Natural killer cell (primary cell): ENCODE measurements around the gene OTOF. TPM values are rescaled to one million over a fixed set of nuclear protein-coding genes. Genes with fewer than 3 reads are reported as not detected.

Source experiments
- ATAC-seq, 3 donors: fragments of 150-1000 bp in 2 of 3; fragments of 200-7000 bp in 1 of 3; cut with Tn5 transposase; 1 replicate in 1 of 3; 2 replicates in 2 of 3; pipeline ENCODE4 v1.10.0; 2021; ENCODE audit warnings: mild to moderate bottlenecking in 2 of 3, moderate library complexity in 2 of 3
- DNase-seq, 2 donors: peaks; one replicate each; pipeline versions ENCODE4 v3.0.0 to v3.0.0-alpha.2; 2013 to 2021; ENCODE audit warnings: mixed read lengths in 1 of 2
- H3K27ac ChIP-seq: one replicate; pipeline ENCODE4 v1.5.1; 2013; ENCODE audit warnings: mild to moderate bottlenecking, low read length
- H3K27me3 ChIP-seq: one replicate; pipeline ENCODE4 v1.6.1; 2013; ENCODE audit warnings: low read length; ENCODE audit not compliant: control insufficient read depth, insufficient read depth
- H3K36me3 ChIP-seq: one replicate; pipeline ENCODE4 v1.6.1; 2013; ENCODE audit warnings: low read length; ENCODE audit not compliant: control insufficient read depth, insufficient read depth
- H3K4me1 ChIP-seq: one replicate; pipeline ENCODE4 v1.6.1; 2013; ENCODE audit warnings: low read length; ENCODE audit not compliant: control insufficient read depth, insufficient read depth
- H3K4me3 ChIP-seq: one replicate; pipeline ENCODE4 v1.5.1; 2013; ENCODE audit warnings: low read length
- H3K9me3 ChIP-seq: one replicate; pipeline ENCODE4 v1.6.1; 2013; ENCODE audit warnings: low read length; ENCODE audit not compliant: control insufficient read depth, insufficient read depth
- H3K27ac Mint-ChIP-seq, 2 donors: one replicate each; pipeline ENCODE4 v1.8.0; 2022; ENCODE audit warnings: mild to moderate bottlenecking in 2 of 2, mixed read lengths in 2 of 2, moderate library complexity in 1 of 2
- H3K27me3 Mint-ChIP-seq, 2 donors: one replicate each; pipeline ENCODE4 v1.8.0; 2022; ENCODE audit warnings: low read depth in 2 of 2, mixed read lengths in 2 of 2
- H3K36me3 Mint-ChIP-seq: one replicate; pipeline ENCODE4 v1.8.0; 2022; ENCODE audit warnings: mixed read lengths
- H3K4me1 Mint-ChIP-seq, 2 donors: one replicate each; pipeline ENCODE4 v1.8.0; 2022; ENCODE audit warnings: mixed read lengths in 2 of 2
- H3K4me3 Mint-ChIP-seq: one replicate; pipeline ENCODE4 v1.8.0; 2022; ENCODE audit warnings: mild to moderate bottlenecking, moderate library complexity, mixed read lengths
- H3K9me3 Mint-ChIP-seq, 2 donors: one replicate each; pipeline ENCODE4 v1.8.0; 2022; ENCODE audit warnings: mixed read lengths in 2 of 2
- CTCF ChIP-seq: fragments of 200-600 bp; IDR thresholded peaks from one replicate; pipeline ENCODE4 v1.8.0; 2022; ENCODE audit warnings: antibody characterized with exemption
- WGBS: methylation state at CpG from one replicate; pipeline ENCODE4 v1.1.7; 2013; ENCODE audit warnings: missing lambda C conversion rate; ENCODE audit not compliant: insufficient coverage; 5-methylcytosine and 5-hydroxymethylcytosine counted together
- intact Hi-C: fragments of 100-400 bp; cut with micrococcal nuclease; formaldehyde crosslinking; loops from one replicate; pipeline ENCODE4 v1.14.2; 2022
- total RNA-seq, 4 donors: library from RNA; stranded (reverse); fragments of 120-200 nt in 1 of 4; gene quantifications; one replicate each; pipeline versions ENCODE4 v1.2.3 to v1.2.4, GENCODE V29; 2013 to 2022

The OTOF gene
- total RNA-seq, 3 donors from 2014 or later (not counting 1 experiment from before 2014, with no cell fraction given) = 0.66 to 3.7 (median 1.4) TPM

GRCh38 chr2:26477126-26477910, 606 bp downstream of the OTOF start:
- WGBS = 58% methylated on average over 32 of the region's 33 CpGs
- Mint-ChIP-seq H3K36me3 (no peaks in the 10 kb centered on the region), H3K4me1 (peaks cover 5 to 7% of the 10 kb centered on the region in 2 donors), H3K9me3 (no peaks in the 10 kb centered on the region), H3K27me3 (no peaks in the 10 kb centered on the region), H3K4me3 (peak overlapping the region; percentile 68), H3K27ac (peak overlapping the region; percentile 36 to 65)
- no peaks in the 10 kb centered on the region for H3K36me3 ChIP-seq
- H3K9me3 ChIP-seq = no peaks in the 10 kb centered on the region
- no peak overlapping the region for H3K27ac ChIP-seq
- peak in 2 of 3 donors; percentile 24 to 32 for ATAC-seq
- no peak for TF ChIP-seq CTCF
- H3K4me3 ChIP-seq = no peak overlapping the region
- no peaks in the 10 kb centered on the region for H3K27me3 ChIP-seq
- intact Hi-C loops = no loop called here
- peaks cover 7% of the 10 kb centered on the region for H3K4me1 ChIP-seq
- peak in 1 of 2 donors; percentile 15 for DNase-seq

GRCh38 chr2:26475832-26476501, 2.0 kb downstream of the OTOF start:
- no peak overlapping the region for H3K4me3 Mint-ChIP-seq
- H3K4me1 ChIP-seq = peaks cover 7% of the 10 kb centered on the region
- TF ChIP-seq CTCF = no peak
- H3K27ac ChIP-seq = no peak overlapping the region
- ATAC-seq (no peak), DNase-seq (no peak)
- no peak overlapping the region for H3K27ac Mint-ChIP-seq
- no peaks in the 10 kb centered on the region for H3K36me3 Mint-ChIP-seq
- WGBS = 91% methylated on average over 19 of the region's 22 CpGs
- peaks cover 5 to 7% of the 10 kb centered on the region in 2 donors for H3K4me1 Mint-ChIP-seq
- no peak overlapping the region for H3K4me3 ChIP-seq
- no peaks in the 10 kb centered on the region for H3K9me3 Mint-ChIP-seq
- no peaks in the 10 kb centered on the region for H3K27me3 ChIP-seq
- H3K9me3 ChIP-seq = no peaks in the 10 kb centered on the region
- H3K36me3 ChIP-seq = no peaks in the 10 kb centered on the region
- intact Hi-C loops = no loop called here
- H3K27me3 Mint-ChIP-seq = no peaks in the 10 kb centered on the region

- H3K9me3 ChIP-seq = no peaks in the 10 kb centered on the region
- WGBS = 92% methylated on average over 6 of the region's 6 CpGs
- Mint-ChIP-seq H3K27ac (no peak overlapping the region), H3K4me3 (no peak overlapping the region), H3K9me3 (peaks cover 0 to 2% of the 10 kb centered on the region in 2 donors), H3K4me1 (peaks cover 5 to 7% of the 10 kb centered on the region in 2 donors), H3K36me3 (no peaks in the 10 kb centered on the region), H3K27me3 (no peaks in the 10 kb centered on the region)
- no peaks in the 10 kb centered on the region for H3K27me3 ChIP-seq
- ATAC-seq = no peak
- intact Hi-C loops = no loop called here
- no peaks in the 10 kb centered on the region for H3K36me3 ChIP-seq
- DNase-seq = no peak
- TF ChIP-seq CTCF = no peak
- peaks cover 7% of the 10 kb centered on the region for H3K4me1 ChIP-seq
- no peak overlapping the region for H3K27ac ChIP-seq
- no peak overlapping the region for H3K4me3 ChIP-seq
These were observed 2.9 kb downstream of the OTOF start for GRCh38 chr2:26475037-26475436.
